GM18526 (cell line): ENCODE results near the gene RTN4RL1.

Experiments used
- POLR2A ChIP-seq: IDR thresholded peaks from 3 replicates; pipeline ENCODE4 v1.6.1; 2011; ENCODE audit not compliant: insufficient read length; ENCODE audit errors: extremely low read depth

Gene RTN4RL1

GRCh38 chr17:2063261-2064146 lies 38.4 kb upstream of the RTN4RL1 start:
- no peak for TF ChIP-seq POLR2A

GRCh38 chr17:2062571-2063183 lies 37.5 kb upstream of the RTN4RL1 start:
- no peak for TF ChIP-seq POLR2A

GRCh38 chr17:2061441-2061958 lies 36.4 kb upstream of the RTN4RL1 start:
- TF ChIP-seq POLR2A, result no peak

- TF ChIP-seq POLR2A, result no peak
These were observed 35.7 kb upstream of the RTN4RL1 start for GRCh38 chr17:2060681-2061440.

- no peak for TF ChIP-seq POLR2A
These were observed 35.2 kb upstream of the RTN4RL1 start for GRCh38 chr17:2060385-2060658.

- TF ChIP-seq POLR2A, result no peak
These were observed 34.6 kb upstream of the RTN4RL1 start for GRCh38 chr17:2059547-2060384.

- TF ChIP-seq POLR2A, result no peak
These were observed 33.7 kb upstream of the RTN4RL1 start for GRCh38 chr17:2058586-2059546.

- TF ChIP-seq POLR2A, result no peak
These were observed 32.8 kb upstream of the RTN4RL1 start for GRCh38 chr17:2057760-2058585.

GRCh38 chr17:2057175-2057759 lies 32.1 kb upstream of the RTN4RL1 start:
- no peak for TF ChIP-seq POLR2A

GRCh38 chr17:2056206-2057174 lies 31.4 kb upstream of the RTN4RL1 start:
- no peak for TF ChIP-seq POLR2A

- no peak for TF ChIP-seq POLR2A
These were observed 30.4 kb upstream of the RTN4RL1 start for GRCh38 chr17:2055292-2056205.
